CD14-positive monocyte (primary cell): ENCODE results near the gene SNAI3. TPM values are rescaled to one million over a fixed set of nuclear protein-coding genes. Genes with fewer than 3 reads are reported as not detected.

Source experiments
- DNase-seq, 3 donors: peaks; one replicate each; pipeline ENCODE4 v3.0.0-alpha.2; 2011 to 2022
- H2AFZ ChIP-seq: 2 replicates; pipeline ENCODE4 v1.6.0; 2012; ENCODE audit warnings: mild to moderate bottlenecking, low read depth, low read length, inconsistent platforms; ENCODE audit not compliant: insufficient read depth, poor library complexity, severe bottlenecking
- H3K27ac ChIP-seq, 2 donors: 1 replicate in 1 of 2; 2 replicates in 1 of 2; pipeline ENCODE4 v1.5.1; 2012 to 2013; ENCODE audit warnings: low read length in 2 of 2, control low read depth in 1 of 2, inconsistent platforms in 1 of 2, low read depth in 1 of 2, mild to moderate bottlenecking in 1 of 2
- H3K27me3 ChIP-seq, 2 donors: one replicate each; pipeline versions ENCODE4 v1.6.0 to v1.6.1; 2011 to 2013; ENCODE audit warnings: low read length in 2 of 2; ENCODE audit not compliant: control insufficient read depth in 2 of 2, insufficient read depth in 2 of 2
- H3K36me3 ChIP-seq, 2 donors: replicated peaks in 1 of 2; 1 replicate in 1 of 2; 2 replicates in 1 of 2; pipeline versions ENCODE4 v1.5.1 to v1.6.1; 2012 to 2013; ENCODE audit warnings: low read length in 2 of 2, control low read depth in 1 of 2, inconsistent platforms in 1 of 2, mild to moderate bottlenecking in 1 of 2; ENCODE audit not compliant: insufficient read depth in 2 of 2, control insufficient read depth in 1 of 2
- H3K4me1 ChIP-seq, 2 donors: 1 replicate in 1 of 2; 2 replicates in 1 of 2; pipeline versions ENCODE4 v1.5.1 to v1.6.1; 2012 to 2013; ENCODE audit warnings: low read length in 2 of 2, control low read depth in 1 of 2, inconsistent platforms in 1 of 2, mild to moderate bottlenecking in 1 of 2, moderate library complexity in 1 of 2; ENCODE audit not compliant: insufficient read depth in 2 of 2, control insufficient read depth in 1 of 2
- H3K4me2 ChIP-seq: replicated peaks from 2 replicates; pipeline ENCODE3; 2012; ENCODE audit warnings: low read length, moderate library complexity, mild to moderate bottlenecking; ENCODE audit not compliant: poor library complexity, severe bottlenecking; ENCODE audit errors: extremely low read depth
- H3K4me3 ChIP-seq, 3 experiments: fragments of 200-600 bp in 1 of 3; sonication (generic) in 1 of 3; replicated peaks in 1 of 3; 1 replicate in 2 of 3; 2 replicates in 1 of 3; pipeline ENCODE4 v1.5.1; 2011 to 2013; ENCODE audit warnings: low read length in 3 of 3, mild to moderate bottlenecking in 3 of 3, control low read depth in 2 of 3, low read depth in 2 of 3, inconsistent platforms in 1 of 3, moderate library complexity in 1 of 3
- H3K79me2 ChIP-seq: 2 replicates; pipeline ENCODE4 v1.6.0; 2012; ENCODE audit warnings: mild to moderate bottlenecking, control low read depth, inconsistent platforms, low read length, moderate library complexity; ENCODE audit not compliant: insufficient read depth
- H3K9ac ChIP-seq: 2 replicates; pipeline ENCODE4 v1.6.0; 2017; ENCODE audit warnings: low read length, mild to moderate bottlenecking; ENCODE audit not compliant: insufficient read depth, poor library complexity, severe bottlenecking
- H3K9me3 ChIP-seq, 2 donors: replicated peaks in 1 of 2; 1 replicate in 1 of 2; 2 replicates in 1 of 2; pipeline versions ENCODE4 v1.5.1 to v1.6.1; 2012 to 2013; ENCODE audit warnings: low read length in 2 of 2, control low read depth in 1 of 2; ENCODE audit not compliant: control insufficient read depth in 1 of 2, insufficient read depth in 1 of 2
- H4K20me1 ChIP-seq: 2 replicates; pipeline ENCODE4 v1.6.0; 2012; ENCODE audit warnings: mild to moderate bottlenecking, low read length, control low read depth, moderate library complexity; ENCODE audit not compliant: insufficient read depth
- H3K27ac Mint-ChIP-seq, 7 donors: one replicate each; pipeline ENCODE4 v1.8.0; 2020; ENCODE audit warnings: mild to moderate bottlenecking in 7 of 7, mixed read lengths in 7 of 7, moderate library complexity in 6 of 7, inconsistent platforms in 2 of 7
- H3K27me3 Mint-ChIP-seq, 3 donors: one replicate each; pipeline ENCODE4 v1.8.0; 2021 to 2022; ENCODE audit warnings: low read depth in 3 of 3, mild to moderate bottlenecking in 3 of 3, mixed read lengths in 3 of 3, moderate library complexity in 3 of 3, inconsistent platforms in 1 of 3
- H3K36me3 Mint-ChIP-seq, 2 donors: one replicate each; pipeline ENCODE4 v1.8.0; 2020; ENCODE audit warnings: mixed read lengths in 2 of 2, inconsistent platforms in 1 of 2, mild to moderate bottlenecking in 1 of 2
- H3K4me1 Mint-ChIP-seq: one replicate; pipeline ENCODE4 v1.8.0; 2020; ENCODE audit warnings: mild to moderate bottlenecking, mixed read lengths
- H3K4me3 Mint-ChIP-seq, 2 donors: one replicate each; pipeline ENCODE4 v1.8.0; 2020; ENCODE audit warnings: mild to moderate bottlenecking in 2 of 2, mixed read lengths in 2 of 2, moderate library complexity in 1 of 2
- H3K9me3 Mint-ChIP-seq, 7 donors: one replicate each; pipeline ENCODE4 v1.8.0; 2020 to 2022; ENCODE audit warnings: mixed read lengths in 7 of 7, mild to moderate bottlenecking in 6 of 7, moderate library complexity in 6 of 7, inconsistent platforms in 2 of 7
- WGBS: methylation state at CpG from one replicate; pipeline ENCODE4 v1.1.5; 2013; ENCODE audit warnings: missing lambda C conversion rate; ENCODE audit not compliant: insufficient coverage; 5-methylcytosine and 5-hydroxymethylcytosine counted together
- intact Hi-C, 2 donors: fragments of 100-400 bp; cut with micrococcal nuclease; formaldehyde crosslinking; loops; one replicate each; pipeline versions ENCODE4 v1.15.0 to v1.15.1; 2023
- polyA plus RNA-seq, 3 donors: library from polyadenylated mRNA; depleted of rRNA in 1 of 3; unstranded in 2 of 3; stranded (reverse) in 1 of 3; fragments of 300-500 nt in 2 of 3; fragments of >200 nt in 1 of 3; fragmentation: Illumina TruSeq in 2 of 3; gene quantifications; 1 replicate in 2 of 3; 2 replicates in 1 of 3; pipeline ENCODE4 v1.2.3, GENCODE V29; 2012 to 2021
- TF ChIP-seq, protein P1 (sequence below): fragments of 200-600 bp; IDR thresholded peaks from one replicate; pipeline ENCODE4 v1.8.0; 2022; ENCODE audit warnings: antibody characterized with exemption, mild to moderate bottlenecking

SNAI3 gene
- polyA plus RNA-seq, 3 donors, result 4.2 to 6.4 (median 5.3) TPM

DNA sequence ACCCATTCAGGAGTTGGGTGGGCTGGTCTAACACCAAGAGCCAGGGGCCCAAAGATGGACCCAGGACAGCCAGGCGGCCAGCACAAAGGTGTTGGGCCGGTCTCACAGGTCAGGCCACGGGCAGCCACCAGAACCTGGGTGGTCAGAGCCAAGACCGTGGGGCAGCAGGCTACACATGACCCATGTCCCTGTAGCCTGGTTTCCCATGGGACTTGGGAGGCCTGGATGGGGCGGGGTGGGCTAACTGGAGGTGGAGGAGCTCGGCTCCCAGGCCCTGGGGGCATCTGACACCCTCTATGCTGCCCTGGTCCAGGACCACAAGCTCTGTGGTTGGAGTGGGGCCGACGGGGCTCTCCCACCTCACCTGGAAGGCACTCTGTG, 37.2 kb upstream of the SNAI3 start:
- H3K4me3 ChIP-seq, result no peak overlapping the region
- Mint-ChIP-seq H3K4me1 (no peaks in the 10 kb centered on the region), H3K9me3 (no peaks in the 10 kb centered on the region), H3K4me3 (no peak overlapping the region), H3K27me3 (no peaks in the 10 kb centered on the region), H3K36me3 (peaks cover 70 to 91% of the 10 kb centered on the region in 2 donors), H3K27ac (no peak overlapping the region)
- intact Hi-C loops, result no loop called here
- peaks cover 82% of the 10 kb centered on the region for H4K20me1 ChIP-seq
- no peak overlapping the region for H2AFZ ChIP-seq
- WGBS, result 84% methylated on average over 8 of the region's 8 CpGs
- TF ChIP-seq, protein P1, sequence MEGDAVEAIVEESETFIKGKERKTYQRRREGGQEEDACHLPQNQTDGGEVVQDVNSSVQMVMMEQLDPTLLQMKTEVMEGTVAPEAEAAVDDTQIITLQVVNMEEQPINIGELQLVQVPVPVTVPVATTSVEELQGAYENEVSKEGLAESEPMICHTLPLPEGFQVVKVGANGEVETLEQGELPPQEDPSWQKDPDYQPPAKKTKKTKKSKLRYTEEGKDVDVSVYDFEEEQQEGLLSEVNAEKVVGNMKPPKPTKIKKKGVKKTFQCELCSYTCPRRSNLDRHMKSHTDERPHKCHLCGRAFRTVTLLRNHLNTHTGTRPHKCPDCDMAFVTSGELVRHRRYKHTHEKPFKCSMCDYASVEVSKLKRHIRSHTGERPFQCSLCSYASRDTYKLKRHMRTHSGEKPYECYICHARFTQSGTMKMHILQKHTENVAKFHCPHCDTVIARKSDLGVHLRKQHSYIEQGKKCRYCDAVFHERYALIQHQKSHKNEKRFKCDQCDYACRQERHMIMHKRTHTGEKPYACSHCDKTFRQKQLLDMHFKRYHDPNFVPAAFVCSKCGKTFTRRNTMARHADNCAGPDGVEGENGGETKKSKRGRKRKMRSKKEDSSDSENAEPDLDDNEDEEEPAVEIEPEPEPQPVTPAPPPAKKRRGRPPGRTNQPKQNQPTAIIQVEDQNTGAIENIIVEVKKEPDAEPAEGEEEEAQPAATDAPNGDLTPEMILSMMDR, result no peak
- no peak overlapping the region for H3K27ac ChIP-seq
- no peak for DNase-seq
- H3K36me3 ChIP-seq, result peaks cover 93 to 98% of the 10 kb centered on the region in 2 donors
- no peak overlapping the region for H3K9ac ChIP-seq
- H3K4me2 ChIP-seq, result no peak overlapping the region
- H3K9me3 ChIP-seq, result no peaks in the 10 kb centered on the region
- no peaks in the 10 kb centered on the region for H3K4me1 ChIP-seq
- H3K79me2 ChIP-seq, result no peaks in the 10 kb centered on the region
- no peaks in the 10 kb centered on the region for H3K27me3 ChIP-seq

DNA sequence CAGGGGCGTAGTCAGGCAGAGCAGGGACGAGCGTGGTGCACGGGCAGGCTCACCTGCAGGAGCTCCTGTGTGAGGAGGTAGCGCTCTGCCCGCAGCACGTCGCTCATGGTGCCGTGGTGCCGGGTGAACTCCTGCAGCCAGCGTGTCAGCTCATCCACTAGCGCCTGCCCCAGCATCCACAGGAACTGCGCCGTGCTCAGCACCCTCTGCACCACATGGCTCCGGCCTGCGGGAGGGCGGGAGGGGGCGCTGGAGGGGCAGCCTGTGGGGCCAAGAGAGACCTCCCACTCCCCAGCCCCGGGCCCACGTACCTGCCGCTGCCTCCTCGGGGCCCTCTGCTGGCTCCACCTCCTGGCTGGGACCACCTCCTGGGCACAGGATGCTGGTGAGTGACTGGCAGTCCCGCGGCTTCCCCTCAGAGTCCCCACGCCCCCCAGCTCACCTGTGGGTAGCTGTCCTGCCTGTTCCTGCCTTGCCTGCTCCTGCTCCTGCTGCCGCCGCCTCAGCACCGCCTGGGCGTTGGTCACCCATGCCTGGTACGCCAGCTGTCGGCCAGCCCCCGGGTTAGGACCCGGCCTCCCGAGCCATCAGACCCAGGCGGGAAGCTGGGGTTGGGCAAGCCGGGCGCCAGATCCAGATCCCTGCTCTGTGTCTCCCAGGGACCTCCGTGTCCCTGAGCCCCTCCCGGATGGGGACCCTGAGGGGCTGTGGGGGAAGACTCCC, 36.6 kb upstream of the SNAI3 start:
- no peak overlapping the region for H2AFZ ChIP-seq
- H3K4me1 Mint-ChIP-seq, result no peaks in the 10 kb centered on the region
- no peak for DNase-seq
- H3K27me3 ChIP-seq, result no peaks in the 10 kb centered on the region
- H3K4me2 ChIP-seq, result no peak overlapping the region
- H3K27ac ChIP-seq, result no peak overlapping the region
- H3K4me1 ChIP-seq, result no peaks in the 10 kb centered on the region
- no peak overlapping the region for H3K4me3 Mint-ChIP-seq
- intact Hi-C loops, result no loop called here
- no peak overlapping the region for H3K9ac ChIP-seq
- no peaks in the 10 kb centered on the region for H3K79me2 ChIP-seq
- H3K4me3 ChIP-seq, result no peak overlapping the region
- H3K36me3 ChIP-seq, result peaks cover 96 to 100% of the 10 kb centered on the region in 2 donors
- H3K36me3 Mint-ChIP-seq, result peaks cover 75 to 95% of the 10 kb centered on the region in 2 donors
- H3K9me3 Mint-ChIP-seq, result no peaks in the 10 kb centered on the region
- H3K27ac Mint-ChIP-seq, result no peak overlapping the region
- TF ChIP-seq, protein P1, result no peak
- no peaks in the 10 kb centered on the region for H3K27me3 Mint-ChIP-seq
- no peaks in the 10 kb centered on the region for H3K9me3 ChIP-seq
- H4K20me1 ChIP-seq, result peaks cover 84% of the 10 kb centered on the region
- WGBS, result 98% methylated on average over 36 of the region's 39 CpGs
